Activated CD8-positive, alpha-beta memory T cell treated with anti-CD3 and anti-CD28 coated beads, Interleukin-2, amount 50 U/mL, for 48 hours (primary cell): ENCODE results near the gene RAPGEF6.

Experiments
- DNase-seq: peaks from one replicate; pipeline ENCODE4 v3.0.0-alpha.2; 2020

RAPGEF6 gene

DNA sequence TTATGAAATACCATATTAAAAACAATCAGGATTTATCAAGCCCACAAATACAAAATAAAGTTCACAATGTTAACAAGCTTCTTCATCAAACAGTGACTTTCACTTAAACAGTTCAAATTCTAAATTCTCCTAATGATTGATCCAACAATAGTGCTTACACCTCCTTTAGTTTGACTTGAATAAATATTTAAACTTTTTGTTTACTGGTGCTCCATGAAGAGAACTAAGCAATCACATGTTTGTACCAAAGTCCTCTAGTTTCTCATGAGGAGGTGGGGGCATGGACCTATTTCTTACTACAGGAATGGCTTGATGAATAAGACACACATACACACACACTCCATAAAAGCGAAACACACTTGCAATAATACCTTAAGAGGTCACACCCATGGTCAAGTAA lies 95.8 kb downstream of the RAPGEF6 start:
- DNase-seq = no peak

DNA sequence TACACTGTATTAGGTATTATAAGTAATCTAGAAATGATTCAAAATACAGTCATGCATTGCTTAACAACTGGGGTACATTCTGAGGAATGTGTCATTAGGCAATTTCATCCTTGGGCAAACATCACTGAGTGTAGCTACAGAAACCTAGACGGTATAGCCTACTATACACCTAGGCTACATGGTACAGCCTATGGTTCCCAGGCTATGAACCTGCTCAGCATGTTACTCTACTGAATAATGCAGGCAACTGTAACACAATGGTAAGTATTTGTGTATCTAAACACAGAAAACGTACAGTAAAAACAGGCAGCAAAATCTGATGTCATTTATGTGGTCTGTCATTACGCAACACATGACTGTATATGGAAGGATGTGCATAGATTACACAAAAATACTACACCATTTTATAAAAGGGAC lies 96.8 kb downstream of the RAPGEF6 start:
- no peak for DNase-seq

DNA sequence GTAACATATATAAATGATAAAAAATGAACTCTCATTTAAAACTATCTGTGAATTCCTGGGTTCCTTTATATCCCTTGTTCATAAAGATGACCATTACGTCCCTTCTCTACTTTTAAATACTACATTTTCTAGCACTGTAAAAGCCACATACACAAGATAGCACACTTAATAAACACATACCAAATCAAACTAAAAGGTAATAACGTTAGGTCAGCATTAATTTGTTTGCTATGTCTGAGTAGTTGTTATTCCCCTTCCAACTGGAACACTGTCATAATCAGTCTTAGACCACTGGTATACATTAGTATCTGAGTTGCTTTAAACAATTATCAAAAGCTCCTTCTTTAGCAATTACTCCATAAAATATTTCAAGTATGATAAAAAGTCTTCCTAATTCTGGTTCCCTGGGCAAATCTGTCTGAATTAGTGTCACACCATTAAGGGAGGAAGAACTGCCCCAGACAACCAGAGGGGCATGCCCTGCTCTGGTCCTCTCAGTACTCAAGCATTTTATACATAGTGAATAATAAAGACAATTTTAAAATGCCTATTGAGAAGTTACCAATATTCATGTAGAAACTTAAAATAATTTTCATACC lies 98.1 kb downstream of the RAPGEF6 start:
- DNase-seq = no peak

DNA sequence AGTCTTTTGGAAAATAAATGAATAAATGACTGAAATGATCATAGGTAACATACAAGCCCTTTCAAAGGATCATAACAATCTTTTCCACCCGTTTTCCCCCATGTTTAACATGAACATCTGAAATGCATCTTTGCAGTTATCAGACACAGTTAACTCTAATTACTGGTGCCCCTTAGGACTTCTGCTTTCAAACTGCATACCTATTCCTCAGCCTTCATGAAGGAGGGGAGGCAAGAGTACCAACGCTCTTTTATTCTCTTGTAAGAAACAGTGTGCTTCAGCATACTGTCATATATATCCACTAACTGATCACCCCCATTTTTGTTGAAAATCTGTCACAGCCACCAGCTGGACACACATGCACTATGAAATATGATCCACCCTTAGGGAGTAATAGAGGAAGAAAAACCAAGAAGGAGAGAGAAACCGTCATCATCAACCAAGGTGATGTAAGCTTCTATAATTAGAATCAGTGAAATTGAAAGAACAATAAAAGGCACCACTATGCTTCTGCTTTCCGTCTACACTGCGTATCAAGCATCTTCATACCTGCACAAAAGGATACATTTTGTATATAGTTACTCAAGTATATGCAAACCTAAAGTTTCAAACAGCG lies 98.7 kb downstream of the RAPGEF6 start:
- no peak for DNase-seq

DNA sequence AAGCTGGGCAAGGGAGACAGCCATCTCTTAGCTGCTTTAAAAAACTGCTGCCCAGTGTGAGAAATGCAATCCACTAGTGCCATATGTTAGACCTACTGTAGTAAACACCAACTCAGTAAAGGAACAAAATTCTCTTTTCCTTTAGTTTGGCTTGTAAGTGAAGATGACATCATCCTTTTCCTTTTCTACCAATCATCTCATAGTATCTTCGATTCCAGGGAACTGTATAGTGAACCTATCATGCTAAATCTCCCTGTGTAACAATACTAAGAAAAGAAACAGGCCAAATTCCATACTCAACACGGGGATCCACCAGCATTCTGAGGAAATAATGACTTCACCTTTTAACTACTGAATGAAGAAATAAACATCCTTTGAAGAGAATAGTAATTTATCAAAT lies 100.1 kb downstream of the RAPGEF6 start:
- DNase-seq = no peak

DNA sequence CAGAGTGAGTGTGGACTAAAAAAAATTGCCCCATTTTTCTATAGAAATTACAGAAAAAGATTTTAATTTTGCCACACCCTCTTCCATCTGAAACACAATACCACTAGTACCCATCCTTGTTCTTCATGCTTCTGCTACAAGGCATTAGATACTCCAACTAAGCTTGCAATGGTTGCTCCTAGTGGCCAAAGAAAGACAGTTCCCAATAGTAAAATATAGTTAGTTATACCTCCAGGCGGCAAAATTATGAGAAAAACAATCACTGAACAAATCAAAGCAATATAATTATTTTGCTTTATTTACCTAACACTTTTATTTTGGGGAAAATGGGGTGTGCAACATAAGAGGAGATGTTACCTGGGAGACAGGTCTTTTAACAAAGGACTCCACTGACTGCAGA lies 101.2 kb downstream of the RAPGEF6 start:
- no peak for DNase-seq

DNA sequence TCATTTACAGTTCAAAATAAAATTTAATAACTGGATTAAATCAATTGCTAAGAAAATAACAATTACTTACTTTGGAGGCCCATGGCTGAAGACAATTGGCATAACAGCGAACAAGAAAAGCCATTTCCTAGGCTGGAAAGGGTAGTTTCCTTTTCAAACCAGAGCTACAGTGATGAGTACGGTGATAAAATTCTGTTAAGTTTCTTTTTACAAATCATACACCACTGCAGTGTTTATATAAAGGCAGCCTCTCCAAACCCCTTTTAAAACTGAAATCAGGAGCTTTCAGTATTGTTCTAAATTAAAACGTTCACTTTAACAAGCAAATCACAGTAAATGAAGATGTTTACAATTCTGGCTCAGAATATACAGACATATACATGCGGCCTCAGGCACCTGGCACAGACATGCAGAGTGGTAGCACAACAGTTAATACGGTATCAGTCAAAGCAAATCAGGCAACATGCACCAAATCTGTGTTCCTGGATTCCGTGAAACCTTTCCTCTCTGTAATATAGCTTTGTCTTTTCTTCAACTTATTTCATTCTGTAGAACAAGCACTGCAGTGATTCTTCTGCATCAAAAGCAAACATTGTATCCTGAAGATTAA lies 102.9 kb downstream of the RAPGEF6 start:
- no peak for DNase-seq

DNA sequence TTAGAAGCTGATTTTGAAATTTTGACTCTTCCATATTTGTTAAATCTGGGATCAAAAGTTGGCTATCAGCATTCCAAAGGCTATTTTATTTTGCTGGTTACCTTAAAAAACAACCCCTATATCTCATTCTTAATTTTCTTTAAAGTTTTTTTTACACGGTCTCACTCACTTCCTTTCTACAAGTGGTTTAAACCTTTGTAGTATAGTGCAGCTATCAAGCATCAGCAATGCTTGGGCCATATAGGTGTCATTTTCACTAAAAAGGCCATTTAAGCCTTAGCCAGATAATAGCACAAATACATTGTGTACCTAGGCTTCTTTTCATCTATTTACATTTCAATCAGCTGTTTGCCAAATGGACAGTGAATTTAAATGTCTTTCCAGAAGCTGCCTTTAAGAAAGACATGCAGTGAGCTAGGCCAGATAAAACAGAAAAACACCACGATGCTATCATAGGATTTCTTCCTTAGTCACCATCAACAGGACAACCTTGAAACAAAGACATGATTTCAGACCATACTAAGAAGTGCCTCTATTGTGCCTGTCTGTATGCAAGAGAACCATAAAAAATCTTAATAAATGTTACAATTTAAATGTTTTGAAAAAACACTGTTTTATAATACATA lies 104.2 kb downstream of the RAPGEF6 start:
- no peak for DNase-seq

DNA sequence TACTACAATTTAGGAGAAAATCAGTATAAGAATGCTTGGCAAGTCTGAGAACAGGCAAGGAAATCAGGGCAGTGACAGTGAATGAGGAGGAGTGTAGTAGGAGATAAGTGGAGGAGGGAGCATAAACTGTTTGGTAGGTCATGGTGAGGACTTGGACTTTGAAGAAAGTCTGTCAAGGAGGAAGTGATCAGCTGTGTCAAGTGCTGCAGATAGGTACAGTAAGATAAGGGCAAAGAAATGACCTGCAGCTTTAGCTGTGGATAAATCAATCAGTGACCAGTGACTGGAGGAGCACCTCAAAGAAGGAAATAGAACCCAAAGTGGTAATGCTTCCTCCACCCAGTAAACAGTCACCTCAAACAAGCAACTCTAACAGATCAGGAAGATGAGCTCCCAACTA lies 106.3 kb downstream of the RAPGEF6 start:
- no peak for DNase-seq

DNA sequence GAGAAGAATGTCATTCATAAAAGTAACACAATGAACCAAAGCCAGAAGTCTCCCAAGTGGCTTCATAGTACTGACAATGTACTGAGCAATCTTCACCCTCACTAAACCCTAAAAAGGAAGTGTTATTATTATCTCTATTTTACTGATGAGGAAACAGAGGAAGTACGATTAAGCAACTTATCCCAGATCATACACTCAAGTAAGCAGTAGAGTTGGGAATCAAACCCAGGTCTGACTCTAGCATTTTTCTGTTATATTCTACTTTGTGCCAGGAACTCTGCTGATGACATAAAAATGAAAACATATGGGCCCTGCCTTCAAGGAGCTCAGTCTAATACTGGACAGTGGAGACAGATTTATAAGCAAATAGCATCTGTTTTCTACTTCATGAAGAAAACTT lies 109.2 kb downstream of the RAPGEF6 start:
- no peak for DNase-seq

DNA sequence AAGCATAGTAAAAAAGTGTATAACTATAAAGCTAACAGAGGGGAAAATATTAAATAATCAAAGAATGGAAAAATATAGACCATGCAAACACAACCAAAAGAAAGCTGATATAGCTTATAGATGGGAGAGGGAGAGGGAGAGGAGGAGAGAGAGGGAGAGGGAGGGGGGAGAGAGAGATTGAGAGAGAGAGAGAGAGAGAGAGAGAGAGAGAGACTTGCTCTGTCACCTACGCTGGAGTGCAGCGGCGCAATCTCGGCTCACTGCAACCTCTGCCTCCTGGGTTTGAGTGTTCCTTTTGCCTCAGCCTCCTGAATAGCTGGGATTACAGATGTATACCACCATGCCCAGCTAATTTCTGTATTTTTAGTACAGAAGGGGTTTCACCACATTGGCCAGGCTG lies 110.6 kb downstream of the RAPGEF6 start:
- DNase-seq = no peak

DNA sequence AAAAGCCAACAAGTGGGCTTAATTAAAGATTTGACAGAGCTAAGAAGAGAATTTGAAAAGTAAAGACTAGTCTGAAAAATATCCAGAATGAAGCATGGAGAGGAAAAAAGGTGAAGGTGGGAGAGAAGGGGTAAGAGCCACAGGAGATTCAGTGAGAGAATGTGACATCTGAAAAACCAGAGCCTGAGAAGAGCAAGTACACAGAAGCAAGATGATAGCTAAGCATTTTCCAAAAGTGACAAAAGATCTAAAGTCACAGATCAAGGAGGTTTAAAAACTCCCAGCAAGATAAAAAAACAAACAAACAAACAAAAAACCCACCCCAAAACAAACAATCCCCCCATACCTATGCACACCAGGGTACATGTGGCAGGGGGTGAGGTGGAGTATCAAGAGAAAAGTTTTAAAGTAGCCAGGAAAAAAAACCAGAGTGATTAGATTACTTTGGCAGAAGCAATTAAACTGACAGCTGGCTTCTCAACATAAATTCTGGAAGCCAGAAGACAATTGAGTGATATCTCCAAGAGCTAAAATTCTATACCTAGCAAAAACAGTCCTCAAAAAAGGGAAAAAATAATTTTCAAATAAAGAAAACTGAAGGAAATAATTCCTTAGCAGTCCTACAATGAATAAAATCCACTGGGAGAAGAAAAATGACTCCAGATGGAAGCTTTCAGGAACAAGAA lies 111.4 kb downstream of the RAPGEF6 start:
- DNase-seq = no peak

DNA sequence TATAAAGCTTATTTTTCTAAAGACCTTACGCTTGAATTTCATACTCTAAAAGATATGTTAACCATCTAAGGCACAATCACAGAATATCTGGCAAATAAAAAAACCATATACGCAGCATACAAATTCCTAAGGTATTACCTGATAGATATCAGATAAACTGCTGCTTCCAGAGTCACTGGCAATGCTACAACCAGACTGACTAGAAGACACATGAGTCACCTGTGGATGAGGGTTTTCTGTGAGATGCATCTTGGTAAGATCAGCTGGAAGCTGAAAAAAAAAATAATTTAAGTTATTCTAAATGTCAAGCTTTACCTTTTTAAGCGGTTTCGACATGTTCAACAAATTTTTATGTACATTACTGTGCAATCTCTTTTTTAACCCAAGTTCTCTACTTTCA lies 113.8 kb downstream of the RAPGEF6 start:
- no peak for DNase-seq

DNA sequence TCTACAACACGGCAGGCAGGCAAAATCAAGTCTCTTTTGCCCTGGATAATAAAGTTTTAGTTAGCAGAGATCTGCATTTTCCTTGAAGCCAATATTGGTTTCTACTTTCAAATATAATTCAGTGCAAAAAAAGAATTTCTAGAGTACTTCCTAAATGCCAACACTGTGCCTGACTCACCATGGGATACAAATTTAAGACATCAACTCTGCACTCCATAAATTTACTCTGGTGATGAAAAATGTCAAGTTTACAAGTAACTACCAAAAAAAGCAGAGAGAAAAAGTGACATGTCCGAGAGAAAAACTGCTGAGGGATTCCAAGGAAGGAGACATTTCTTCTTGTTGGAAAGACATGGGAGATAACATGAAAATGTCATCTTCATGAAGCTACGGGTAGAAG lies 119.7 kb downstream of the RAPGEF6 start:
- no peak for DNase-seq

DNA sequence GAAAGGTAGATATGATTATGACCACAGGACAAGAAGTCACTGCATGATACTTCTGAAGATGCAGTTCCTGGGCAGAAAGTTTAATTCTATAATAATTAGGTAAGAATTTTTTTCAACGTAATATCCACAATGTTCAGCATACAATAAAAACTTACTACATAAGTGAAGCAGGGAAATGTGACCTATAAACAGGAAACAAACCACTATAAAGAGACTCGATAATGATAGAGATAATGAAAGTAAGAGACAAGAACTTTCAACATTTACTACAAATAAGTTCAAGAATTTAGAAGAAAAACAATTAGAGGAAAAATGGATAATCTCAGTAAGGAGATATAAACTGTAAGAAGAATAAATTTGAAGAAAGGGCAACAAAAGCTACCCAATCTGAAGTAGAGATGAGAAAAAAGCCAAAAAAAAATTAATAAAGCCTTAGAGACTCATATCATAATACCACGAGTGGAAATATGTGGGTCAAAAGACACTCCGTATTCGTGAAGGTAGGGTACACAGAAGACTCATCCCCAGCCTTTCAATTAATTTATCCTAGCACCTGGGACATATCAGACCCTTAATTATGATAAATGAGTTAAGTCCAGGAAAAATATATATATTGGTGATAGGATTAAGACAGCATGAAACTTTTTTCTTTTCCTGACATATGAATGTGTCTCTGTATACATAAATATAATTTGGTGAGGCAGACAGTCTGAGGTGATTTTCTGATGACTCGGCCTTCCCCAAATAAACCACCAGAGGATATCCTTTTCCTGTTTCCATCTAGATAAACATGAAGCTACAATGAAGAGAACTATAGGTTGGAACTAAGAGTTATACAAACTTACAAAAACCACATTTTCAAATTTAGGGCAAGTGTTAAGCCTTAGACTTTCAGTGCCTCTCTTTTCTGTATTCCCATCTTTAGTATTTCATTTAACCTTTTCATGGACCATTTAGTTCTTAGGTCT lies 120.4 kb downstream of the RAPGEF6 start:
- DNase-seq = no peak

DNA sequence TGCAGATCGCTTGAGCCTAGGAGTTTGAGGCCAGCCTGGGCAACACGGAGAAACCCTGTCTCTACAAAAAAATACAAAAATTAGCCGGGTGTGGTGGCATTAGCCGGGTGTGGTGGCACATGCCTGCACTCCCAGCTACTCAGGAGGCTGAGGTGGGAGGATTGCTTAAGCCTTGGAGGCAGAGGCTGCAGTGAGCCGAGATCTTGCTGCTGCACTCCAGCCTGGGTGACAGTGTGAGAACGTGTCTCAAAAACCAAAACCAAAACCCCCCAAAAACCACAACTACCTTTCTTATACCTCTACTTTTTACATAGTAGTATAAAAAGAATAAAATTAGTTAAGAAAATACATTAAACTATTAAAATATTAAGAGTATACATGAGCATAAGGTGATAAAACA lies 121.2 kb downstream of the RAPGEF6 start:
- DNase-seq = no peak

DNA sequence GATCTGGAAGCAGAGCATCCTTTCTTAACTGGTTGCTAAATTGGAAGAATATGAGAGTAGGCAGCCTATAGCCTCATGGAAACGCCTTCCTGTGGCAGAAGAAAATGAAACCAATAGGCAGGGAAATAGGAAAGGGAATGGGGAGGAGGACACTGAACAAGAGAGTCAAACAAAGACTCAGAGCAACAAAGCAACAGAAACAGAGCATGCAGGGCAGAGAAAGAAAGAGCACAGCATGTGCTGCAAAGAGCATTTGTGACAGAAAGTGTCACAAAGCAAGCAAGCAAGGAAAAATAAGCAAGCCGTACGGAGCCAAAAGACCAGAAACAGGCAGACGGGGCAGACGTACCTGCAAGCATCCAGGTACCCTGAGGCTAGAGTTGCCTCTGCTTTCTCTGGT lies 123.1 kb downstream of the RAPGEF6 start:
- DNase-seq = no peak

DNA sequence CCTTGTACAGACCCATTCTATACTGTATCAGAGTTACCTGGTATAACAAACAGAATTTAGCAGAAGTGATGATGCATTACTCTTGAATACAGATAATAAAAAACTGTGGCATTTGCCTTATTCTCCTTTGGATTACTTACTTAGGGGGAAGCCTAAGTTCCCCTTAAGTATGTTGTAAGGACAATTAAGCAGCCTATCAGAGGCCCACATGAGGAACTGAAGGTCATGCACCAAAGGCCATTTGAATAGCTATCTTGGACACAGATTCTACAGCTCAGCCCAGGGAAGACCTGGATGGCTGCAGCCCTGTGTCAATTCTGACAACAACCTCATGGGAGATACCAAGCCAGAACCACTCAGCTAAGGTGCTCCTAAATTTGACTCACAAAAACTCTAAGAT lies 125.2 kb downstream of the RAPGEF6 start:
- DNase-seq = no peak

DNA sequence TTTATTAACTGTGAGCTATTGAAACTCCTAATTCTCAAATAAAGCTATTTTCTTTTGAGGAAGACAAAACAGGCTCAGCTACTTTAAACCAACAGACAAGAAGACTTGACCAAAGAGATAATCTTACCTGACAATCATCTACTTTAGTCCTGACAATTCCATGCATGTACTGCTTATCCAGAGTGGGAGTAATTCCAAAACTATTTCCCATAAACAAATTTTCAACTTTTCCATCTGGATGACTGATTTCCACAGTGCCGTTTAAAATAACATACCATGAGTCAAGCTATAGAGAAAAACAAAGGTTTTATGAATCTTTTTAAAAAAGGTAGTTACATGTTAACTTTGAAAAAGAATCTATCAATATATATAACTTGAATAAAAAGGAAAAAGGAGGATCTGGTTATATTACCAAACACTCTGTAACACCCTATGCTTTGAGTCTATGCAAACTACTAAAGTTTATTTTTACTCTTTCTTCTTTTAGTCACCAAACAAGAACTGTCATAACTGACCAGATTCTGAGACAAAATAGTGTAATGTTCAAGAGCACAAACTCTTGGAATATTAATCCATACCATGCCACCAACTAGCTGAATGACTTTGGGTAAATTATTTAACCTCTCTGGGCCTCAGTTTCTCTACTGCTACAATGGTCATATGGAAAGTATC lies 129.7 kb downstream of the RAPGEF6 start:
- no peak for DNase-seq

DNA sequence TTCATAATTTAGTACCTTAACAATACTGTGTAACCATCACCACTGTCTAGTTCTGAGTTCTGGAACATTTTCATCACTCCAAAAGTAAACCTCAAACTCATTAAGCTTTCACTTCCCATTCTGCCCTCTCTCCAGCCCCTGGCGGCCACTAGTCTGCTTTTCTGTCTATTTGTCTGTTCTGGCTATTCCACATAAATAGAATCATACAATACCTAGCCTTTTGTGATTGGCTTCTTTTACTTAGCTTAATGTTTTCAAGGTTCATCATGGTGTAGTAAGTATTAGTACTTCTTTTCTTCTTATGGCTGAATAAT lies 138.7 kb downstream of the RAPGEF6 start:
- DNase-seq = no peak

DNA sequence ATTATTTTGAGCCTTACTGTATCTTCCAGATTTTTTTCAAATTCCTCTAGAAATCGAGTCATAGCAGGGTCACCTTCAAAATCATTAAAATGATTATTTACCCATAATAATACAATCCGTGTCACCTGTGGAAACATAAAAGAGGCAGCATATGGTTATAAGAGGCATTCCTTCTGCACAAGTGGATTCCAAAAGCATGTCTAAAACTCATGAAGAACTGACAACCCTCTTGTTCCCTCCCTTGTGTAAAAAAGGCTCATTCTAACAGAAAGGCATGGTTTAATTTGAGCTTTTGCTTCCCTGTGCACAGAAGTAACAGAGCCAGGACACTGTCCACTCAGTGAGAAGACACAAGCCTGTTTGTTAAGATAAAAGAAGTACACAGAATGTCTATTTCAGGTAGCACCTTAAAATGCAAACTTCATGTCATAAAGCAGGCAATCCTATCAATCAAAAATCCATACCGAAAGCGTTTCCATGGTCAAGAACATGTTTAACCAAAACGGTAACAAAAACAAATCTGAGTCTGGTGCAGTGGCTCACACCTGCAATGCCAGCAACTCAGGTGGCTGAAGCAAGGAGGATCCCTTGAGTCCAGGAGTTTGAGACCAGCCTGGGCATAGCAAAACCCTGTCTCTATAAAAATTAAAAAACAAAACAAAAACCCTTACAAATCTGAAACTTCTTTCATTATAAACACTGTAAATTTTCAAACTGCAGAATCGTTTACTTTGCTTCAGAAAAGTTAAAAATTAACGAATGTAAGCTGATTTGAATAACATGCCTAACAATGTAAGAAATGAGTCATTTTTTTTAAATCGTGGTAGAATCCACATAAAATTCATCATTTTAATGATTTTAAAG lies 139.3 kb downstream of the RAPGEF6 start:
- no peak for DNase-seq
